WTC11 (cell line): ENCODE data around the gene FRA10AC1. TPM values are rescaled to one million over a fixed set of nuclear protein-coding genes. Genes with fewer than 3 reads are reported as not detected.

Experiments
- ATAC-seq: fragments of 200-7000 bp; cut with Tn5 transposase; 2 replicates; pipeline ENCODE4 v1.10.0; 2021; ENCODE audit warnings: mild to moderate bottlenecking, moderate library complexity
- CTCF ChIA-PET: fragments of 300-600 bp; sonication (Branson Sonifier 250); formaldehyde crosslinking; loops from one replicate; lab custom pipeline; 2021; ENCODE audit warnings: antibody characterized with exemption; lab: Charles Lee
- POLR2A ChIA-PET: fragments of 350-600 bp; sonication (Branson Sonifier 250); formaldehyde crosslinking; loops from one replicate; lab custom pipeline; 2021; ENCODE audit warnings: antibody characterized with exemption; lab: Charles Lee
- DNase-seq: peaks from one replicate; pipeline ENCODE4 v3.0.0; 2021; ENCODE audit warnings: low spot score
- H3K27ac Mint-ChIP-seq: 2 replicates; pipeline ENCODE4 v1.8.0; 2021; ENCODE audit warnings: mixed read lengths
- H3K27me3 Mint-ChIP-seq: 2 replicates; pipeline ENCODE4 v1.8.0; 2021; ENCODE audit warnings: low read depth, mild to moderate bottlenecking, moderate library complexity, mixed read lengths
- H3K36me3 Mint-ChIP-seq: 2 replicates; pipeline ENCODE4 v1.8.0; 2021; ENCODE audit warnings: mixed read lengths
- H3K4me1 Mint-ChIP-seq: 2 replicates; pipeline ENCODE4 v1.8.0; 2022; ENCODE audit warnings: mixed read lengths
- H3K4me3 Mint-ChIP-seq: 2 replicates; pipeline ENCODE4 v1.8.0; 2021; ENCODE audit warnings: mild to moderate bottlenecking, moderate library complexity, mixed read lengths
- H3K9me3 Mint-ChIP-seq: 2 replicates; pipeline ENCODE4 v1.8.0; 2021; ENCODE audit warnings: mixed read lengths
- AFF4 ChIP-seq: sonication (generic); formaldehyde crosslinking; IDR thresholded peaks from 2 replicates; pipeline ENCODE4 v1.8.1; 2023; ENCODE audit warnings: mild to moderate bottlenecking, missing genetic modification reagents, borderline replicate concordance
- FOXP4 ChIP-seq: sonication (generic); formaldehyde crosslinking; IDR thresholded peaks from 2 replicates; pipeline ENCODE4 v1.8.0; 2022; ENCODE audit warnings: mild to moderate bottlenecking, missing genetic modification reagents
- MYBL2 ChIP-seq: sonication (generic); formaldehyde crosslinking; IDR thresholded peaks from 2 replicates; pipeline ENCODE4 v1.8.1; 2023; ENCODE audit warnings: mild to moderate bottlenecking, moderate library complexity, missing genetic modification reagents
- NFE2L1 ChIP-seq: sonication (generic); formaldehyde crosslinking; IDR thresholded peaks from 2 replicates; pipeline ENCODE4 v1.8.1; 2023; ENCODE audit warnings: missing genetic modification reagents
- PRDM15 ChIP-seq: sonication (generic); formaldehyde crosslinking; IDR thresholded peaks from 2 replicates; pipeline ENCODE4 v1.8.0; 2022; ENCODE audit warnings: missing genetic modification reagents
- PREB ChIP-seq: sonication (generic); formaldehyde crosslinking; IDR thresholded peaks from 2 replicates; pipeline ENCODE4 v1.8.1; 2022; ENCODE audit warnings: mild to moderate bottlenecking, missing genetic modification reagents, moderate library complexity, borderline replicate concordance
- PRRX2 ChIP-seq: fragments of 250-450 bp; sonication (Bioruptor Pico); IDR thresholded peaks from 2 replicates; pipeline ENCODE4 v1.8.0; 2021; ENCODE audit warnings: mild to moderate bottlenecking
- RELA ChIP-seq: sonication (generic); formaldehyde crosslinking; IDR thresholded peaks from 2 replicates; pipeline ENCODE4 v1.8.1; 2022; ENCODE audit warnings: missing genetic modification reagents, mild to moderate bottlenecking, borderline replicate concordance
- STAT6 ChIP-seq: sonication (generic); formaldehyde crosslinking; conservative IDR thresholded peaks from 2 replicates; pipeline ENCODE4 v1.8.1; 2023; ENCODE audit warnings: mild to moderate bottlenecking, low read depth, missing genetic modification reagents, moderate library complexity
- TEAD1 ChIP-seq: sonication (generic); formaldehyde crosslinking; IDR thresholded peaks from 2 replicates; pipeline ENCODE4 v1.8.0; 2022; ENCODE audit warnings: mild to moderate bottlenecking, missing genetic modification reagents
- TP53 ChIP-seq: sonication (generic); formaldehyde crosslinking; IDR thresholded peaks from 2 replicates; pipeline ENCODE4 v1.8.1; 2023; ENCODE audit warnings: mild to moderate bottlenecking, missing genetic modification reagents
- ZNF219 ChIP-seq: sonication (generic); formaldehyde crosslinking; IDR thresholded peaks from 2 replicates; pipeline ENCODE4 v1.8.0; 2023; ENCODE audit warnings: missing genetic modification reagents, mild to moderate bottlenecking, borderline replicate concordance
- ZNF232 ChIP-seq: sonication (generic); formaldehyde crosslinking; IDR thresholded peaks from 2 replicates; pipeline ENCODE4 v1.8.0; 2022; ENCODE audit warnings: mild to moderate bottlenecking, missing genetic modification reagents
- total RNA-seq: library from RNA; stranded (reverse); gene quantifications from 3 replicates; pipeline ENCODE4 v1.2.3, GENCODE V29; 2021

Gene FRA10AC1
- total RNA-seq, 1 experiment from 2014 or later, result 14.1 TPM

- Mint-ChIP-seq H3K27ac (no peak overlapping the region), H3K4me1 (peaks cover 14% of the 10 kb centered on the region), H3K4me3 (peak overlapping the region; percentile 34), H3K36me3 (peaks cover 4% of the 10 kb centered on the region; the same call in 1 of the 2 replicates), H3K9me3 (no peaks in the 10 kb centered on the region), H3K27me3 (peaks cover 4% of the 10 kb centered on the region)
- no peak for ATAC-seq
- DNase-seq, result no peak
- TF ChIP-seq ZNF219 (CRISPR knock-in tag) (no peak), STAT6 (CRISPR knock-in tag) (no peak), PRDM15 (no peak), AFF4 (CRISPR knock-in tag) (no peak), FOXP4 (CRISPR knock-in tag) (no peak), RELA (CRISPR knock-in tag) (no peak), PREB (no peak), TEAD1 (CRISPR knock-in tag) (no peak), MYBL2 (CRISPR knock-in tag) (no peak)
- ChIA-PET CTCF (no interaction called here), POLR2A (no interaction called here)
Observed at GRCh38 chr10:93703841-93704240, 1.4 kb upstream of the FRA10AC1 start.

GRCh38 chr10:93703066-93703465 lies 674 bp upstream of the FRA10AC1 start:
- ATAC-seq, result no peak
- H3K4me3 Mint-ChIP-seq, result no peak overlapping the region
- POLR2A ChIA-PET, result interaction anchor here (1.3 kb wide), 1 partner anchor 112 kb away, joined by 5 read pairs; no protein-coding TSS in a partner anchor
- H3K27me3 Mint-ChIP-seq, result peaks cover 4% of the 10 kb centered on the region
- TF ChIP-seq TP53 (no peak), PRRX2 (no peak), ZNF232 (CRISPR knock-in tag) (no peak), NFE2L1 (no peak)
- TF ChIP-seq, all 79 proteins: peak for 0
- peaks cover 14% of the 10 kb centered on the region for H3K4me1 Mint-ChIP-seq
- DNase-seq, result no peak
- peaks cover 4% of the 10 kb centered on the region for H3K36me3 Mint-ChIP-seq
- CTCF ChIA-PET, result interaction anchor here (0.6 to 2.5 kb wide), 12 partner anchors 10 to 976 kb away, joined by 3 to 38 read pairs (median 4); partner anchors contain the start of gene LGI1
- no peaks in the 10 kb centered on the region for H3K9me3 Mint-ChIP-seq
- no peak overlapping the region for H3K27ac Mint-ChIP-seq
